Measurements from ENCODE around the gene SLC5A5.
"Not testable (repeated sequence)": the region's sequence is repeated elsewhere in the genome, so short reads cannot be mapped to it uniquely, and the experiment has no call there.

The SLC5A5 gene

DNA sequence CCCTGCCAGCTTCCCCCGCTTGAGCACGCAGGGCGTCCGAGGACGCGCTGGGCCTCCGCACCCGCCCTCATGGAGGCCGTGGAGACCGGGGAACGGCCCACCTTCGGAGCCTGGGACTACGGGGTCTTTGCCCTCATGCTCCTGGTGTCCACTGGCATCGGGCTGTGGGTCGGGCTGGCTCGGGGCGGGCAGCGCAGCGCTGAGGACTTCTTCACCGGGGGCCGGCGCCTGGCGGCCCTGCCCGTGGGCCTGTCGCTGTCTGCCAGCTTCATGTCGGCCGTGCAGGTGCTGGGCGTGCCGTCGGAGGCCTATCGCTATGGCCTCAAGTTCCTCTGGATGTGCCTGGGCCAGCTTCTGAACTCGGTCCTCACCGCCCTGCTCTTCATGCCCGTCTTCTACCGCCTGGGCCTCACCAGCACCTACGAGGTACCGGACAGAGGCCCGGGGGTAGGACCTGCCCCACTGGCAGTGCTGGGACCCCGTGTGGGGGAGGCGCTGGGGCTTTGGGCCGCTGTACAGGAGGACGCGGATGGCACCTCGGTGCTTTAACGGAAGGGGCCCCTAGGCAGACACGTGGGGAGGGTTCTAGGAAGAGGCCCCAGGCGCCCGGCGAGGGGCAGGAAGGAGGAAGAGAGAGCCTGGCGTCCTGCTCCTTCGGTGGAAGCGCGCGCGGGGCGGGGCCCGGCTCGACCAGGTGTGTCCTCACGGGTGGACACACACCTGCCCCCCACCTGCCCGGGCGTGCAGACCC lies 681 bp downstream of the SLC5A5 start:
- peak; percentile 71 to 75 for DNase-seq

DNA sequence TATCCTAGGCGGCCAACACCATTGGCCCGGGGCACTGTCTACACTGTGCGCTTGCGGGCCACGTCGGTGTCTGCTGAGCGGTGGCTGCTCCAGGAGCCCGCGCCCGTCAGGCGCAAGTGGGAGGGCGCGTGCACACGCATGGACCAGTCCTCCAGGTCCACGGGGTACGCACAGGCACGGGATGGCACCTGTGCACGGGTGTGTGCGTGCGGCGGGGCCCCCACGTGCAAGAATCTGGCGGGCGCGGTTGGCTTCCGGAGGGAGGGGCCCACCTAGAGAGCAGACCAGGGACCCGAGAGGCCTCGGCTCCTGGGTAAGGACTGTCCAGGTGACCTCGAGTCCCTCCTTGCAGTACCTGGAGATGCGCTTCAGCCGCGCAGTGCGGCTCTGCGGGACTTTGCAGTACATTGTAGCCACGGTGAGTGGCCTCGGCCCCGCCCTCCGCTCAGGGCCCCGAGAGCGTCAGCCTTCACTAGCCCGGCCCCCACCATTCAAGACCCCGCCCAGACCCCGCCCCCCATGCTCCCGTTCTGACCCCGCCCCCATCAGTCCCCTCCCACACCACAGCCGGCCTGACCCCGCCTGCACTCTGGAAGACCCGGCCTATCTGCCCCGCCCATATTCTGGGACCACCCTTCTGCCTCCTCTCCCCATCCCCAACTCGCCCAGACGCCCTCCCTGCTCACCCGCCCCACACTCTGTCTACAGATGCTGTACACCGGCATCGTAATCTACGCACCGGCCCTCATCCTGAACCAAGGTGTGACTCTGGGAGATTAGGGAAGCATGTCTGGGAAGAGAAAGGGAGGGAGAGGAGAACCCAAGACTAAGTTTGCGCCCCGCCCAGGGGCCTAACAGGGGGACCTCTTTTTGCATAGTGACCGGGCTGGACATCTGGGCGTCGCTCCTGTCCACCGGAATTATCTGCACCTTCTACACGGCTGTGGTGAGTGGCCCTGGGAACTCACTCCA lies 2.3 kb downstream of the SLC5A5 start:
- peak; percentile 76 to 77 for DNase-seq

DNA sequence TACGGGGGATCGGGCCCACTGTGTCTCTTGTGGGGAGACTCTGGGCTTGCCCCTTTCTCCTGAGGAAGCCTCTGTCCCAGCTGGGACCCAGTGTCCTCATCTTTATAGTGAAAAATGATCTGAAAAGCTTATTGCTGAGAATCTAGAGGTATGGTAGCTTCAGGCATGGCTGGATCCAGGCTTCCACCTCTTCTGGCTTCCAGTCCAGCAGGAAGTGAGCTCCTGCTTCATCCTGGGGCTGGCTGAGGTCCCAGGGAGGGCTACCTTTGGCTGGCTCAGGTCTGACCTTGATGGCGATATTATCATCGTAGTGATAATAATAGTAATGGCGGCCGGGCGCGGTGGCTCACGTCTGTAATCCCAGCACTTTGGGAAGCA lies 3.0 kb downstream of the SLC5A5 start:
- no peak for DNase-seq

DNA sequence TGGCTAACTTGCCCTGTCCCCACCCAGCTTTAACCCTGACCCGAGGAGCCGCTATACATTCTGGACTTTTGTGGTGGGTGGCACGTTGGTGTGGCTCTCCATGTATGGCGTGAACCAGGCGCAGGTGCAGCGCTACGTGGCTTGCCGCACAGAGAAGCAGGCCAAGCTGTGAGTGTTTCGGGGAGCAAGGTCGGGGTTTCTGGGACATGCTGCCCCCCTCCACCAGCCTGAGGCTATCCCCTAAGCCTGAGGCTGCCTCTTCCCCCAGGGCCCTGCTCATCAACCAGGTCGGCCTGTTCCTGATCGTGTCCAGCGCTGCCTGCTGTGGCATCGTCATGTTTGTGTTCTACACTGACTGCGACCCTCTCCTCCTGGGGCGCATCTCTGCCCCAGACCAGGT lies 6.0 kb downstream of the SLC5A5 start:
- no peak for DNase-seq

DNA sequence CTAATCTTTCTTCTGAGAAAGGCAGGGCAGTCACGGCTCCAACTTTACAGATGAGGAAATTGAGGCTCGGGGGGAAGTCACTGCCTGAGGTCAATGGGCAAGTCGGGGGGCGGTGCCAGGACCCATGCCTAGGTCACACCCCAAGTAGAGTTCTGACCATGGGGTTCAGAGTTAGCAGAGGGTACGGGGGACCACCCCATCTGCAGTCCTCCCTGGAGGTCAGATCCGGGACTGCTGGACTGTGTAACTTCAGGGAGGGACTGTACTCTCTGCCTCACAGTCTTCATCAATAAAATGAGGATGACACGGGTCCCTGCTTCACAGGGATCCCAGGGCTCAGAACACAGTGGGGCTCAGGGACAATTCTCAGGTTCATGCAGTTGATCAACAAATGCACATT lies 7.7 kb downstream of the SLC5A5 start:
- no peak for DNase-seq

DNA sequence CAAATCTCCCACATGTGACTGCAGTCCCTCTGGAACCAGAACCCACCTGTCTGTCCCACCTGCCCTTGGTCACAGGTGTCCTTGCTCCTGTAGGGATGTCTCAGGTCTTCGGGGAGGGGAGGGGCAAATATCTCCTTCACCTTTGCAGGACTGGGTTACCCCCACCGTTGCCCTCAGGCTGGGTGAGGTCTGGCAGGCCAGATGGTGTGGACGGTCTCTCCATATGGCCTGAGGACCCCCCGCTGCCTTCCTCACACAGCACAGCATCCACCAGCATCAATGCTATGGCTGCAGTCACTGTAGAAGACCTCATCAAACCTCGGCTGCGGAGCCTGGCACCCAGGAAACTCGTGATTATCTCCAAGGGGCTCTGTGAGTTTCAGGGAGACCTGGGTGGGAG lies 10.0 kb downstream of the SLC5A5 start:
- no peak for DNase-seq

DNA sequence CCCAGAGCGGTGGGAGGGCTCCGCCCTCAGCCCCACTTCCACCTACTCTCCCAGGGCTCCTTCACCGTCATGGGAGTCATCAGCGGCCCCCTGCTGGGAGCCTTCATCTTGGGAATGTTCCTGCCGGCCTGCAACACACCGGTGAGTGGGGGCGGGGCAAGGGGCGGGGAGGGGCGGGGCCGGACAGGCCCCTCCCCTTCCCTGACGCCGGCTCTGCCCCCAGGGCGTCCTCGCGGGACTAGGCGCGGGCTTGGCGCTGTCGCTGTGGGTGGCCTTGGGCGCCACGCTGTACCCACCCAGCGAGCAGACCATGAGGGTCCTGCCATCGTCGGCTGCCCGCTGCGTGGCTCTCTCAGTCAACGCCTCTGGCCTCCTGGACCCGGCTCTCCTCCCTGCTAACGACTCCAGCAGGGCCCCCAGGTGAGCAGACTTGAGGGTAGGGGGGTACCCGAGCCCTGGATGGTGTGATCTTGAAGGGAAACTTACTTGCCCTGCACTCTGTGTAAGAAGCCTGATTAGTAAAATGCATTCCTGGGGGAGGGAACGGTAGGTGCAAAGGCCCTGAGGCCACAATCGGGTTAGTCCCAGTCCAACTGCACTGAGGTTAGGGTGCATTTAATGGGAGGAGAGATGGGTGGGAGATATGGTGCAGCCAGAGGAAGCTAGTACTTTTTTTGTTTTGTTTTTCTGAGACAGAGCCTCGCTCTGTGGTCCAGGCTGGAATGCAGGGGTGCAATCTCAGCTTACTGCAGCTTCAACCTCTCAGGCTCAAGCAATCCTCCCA lies 12.1 kb downstream of the SLC5A5 start:
- DNase-seq = no peak

DNA sequence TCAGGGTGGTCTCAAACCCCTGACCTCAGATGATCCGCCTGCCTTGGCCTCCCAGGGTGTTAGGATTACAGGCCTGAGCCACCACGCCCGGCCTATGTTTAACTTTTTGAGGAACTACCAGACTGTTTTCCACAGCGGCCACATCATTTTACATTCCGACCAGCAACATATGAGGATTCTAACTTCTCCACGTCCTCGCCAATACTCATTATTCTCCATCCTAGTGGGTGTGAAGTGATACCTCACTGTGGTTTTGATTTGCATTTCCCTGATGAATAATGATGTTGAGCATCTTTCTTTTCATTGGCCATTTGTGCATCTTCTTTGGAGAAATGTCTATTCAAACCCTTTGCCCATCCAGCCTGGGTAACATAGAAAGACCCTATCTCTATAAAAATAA lies 14.8 kb downstream of the SLC5A5 start:
- DNase-seq = no peak

DNA sequence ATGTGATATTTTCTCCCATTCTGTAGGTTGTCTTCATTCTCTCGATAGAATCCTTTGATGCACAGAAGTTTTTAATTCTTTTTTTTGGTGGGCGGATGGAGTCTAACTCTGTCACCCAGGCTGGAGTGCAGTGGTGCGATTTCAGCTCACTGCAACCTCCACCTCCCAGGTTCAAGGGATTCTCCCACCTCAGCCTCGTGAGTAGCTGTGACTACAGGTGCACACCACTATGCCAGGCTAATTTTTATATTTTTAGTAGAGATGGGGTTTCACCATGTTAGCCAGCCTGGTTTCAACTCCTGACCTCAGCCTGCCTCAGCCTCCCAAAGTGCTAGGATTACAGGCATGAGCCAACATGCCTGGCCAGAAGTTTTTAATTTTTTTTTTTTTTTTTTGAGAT lies 15.5 kb downstream of the SLC5A5 start:
- not testable (repeated sequence) for DNase-seq

DNA sequence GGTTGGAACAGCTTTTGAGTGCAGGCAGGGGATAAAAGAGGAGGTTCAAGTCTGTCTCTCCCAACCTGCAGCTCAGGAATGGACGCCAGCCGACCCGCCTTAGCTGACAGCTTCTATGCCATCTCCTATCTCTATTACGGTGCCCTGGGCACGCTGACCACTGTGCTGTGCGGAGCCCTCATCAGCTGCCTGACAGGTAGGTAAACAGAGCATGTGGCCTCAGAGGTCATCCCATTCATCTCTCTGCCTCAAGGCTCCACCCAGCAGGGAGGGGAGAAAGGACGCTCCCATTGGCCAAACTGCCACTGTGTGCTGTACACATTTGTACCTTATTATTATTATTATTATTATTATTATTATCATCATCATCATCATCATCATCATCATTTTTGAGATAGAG lies 16.5 kb downstream of the SLC5A5 start:
- DNase-seq = no peak

DNA sequence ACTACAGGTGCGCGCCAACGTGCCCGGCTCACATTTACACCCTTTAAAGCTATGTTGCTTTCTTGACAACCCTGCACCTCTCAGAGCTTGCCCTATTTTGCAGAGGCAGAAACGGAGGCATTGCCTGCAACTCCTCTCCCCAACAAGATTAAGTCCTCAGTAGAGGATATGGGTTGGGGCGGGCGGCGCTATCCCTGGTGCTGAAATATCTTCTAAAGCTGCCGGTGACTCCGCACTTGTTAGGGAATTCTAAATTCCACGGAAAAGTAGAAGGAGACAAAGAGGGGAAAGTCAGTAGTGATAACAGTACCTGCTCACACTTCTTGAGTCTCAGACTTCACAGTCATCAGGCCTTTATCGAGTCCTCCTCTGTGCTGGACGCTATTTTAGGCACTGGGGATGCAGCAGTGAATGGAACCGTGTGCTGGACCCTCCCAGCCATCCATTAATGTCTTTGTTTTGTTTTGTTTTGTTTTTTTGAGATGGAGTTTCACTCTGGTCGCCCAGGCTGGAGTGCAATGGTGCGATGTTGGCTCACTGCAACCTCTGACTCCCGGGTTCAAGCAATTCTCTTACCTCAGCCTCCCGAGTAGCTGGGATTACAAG lies 18.0 kb downstream of the SLC5A5 start:
- DNase-seq = peak in 1 of 2 experiments; percentile 16

DNA sequence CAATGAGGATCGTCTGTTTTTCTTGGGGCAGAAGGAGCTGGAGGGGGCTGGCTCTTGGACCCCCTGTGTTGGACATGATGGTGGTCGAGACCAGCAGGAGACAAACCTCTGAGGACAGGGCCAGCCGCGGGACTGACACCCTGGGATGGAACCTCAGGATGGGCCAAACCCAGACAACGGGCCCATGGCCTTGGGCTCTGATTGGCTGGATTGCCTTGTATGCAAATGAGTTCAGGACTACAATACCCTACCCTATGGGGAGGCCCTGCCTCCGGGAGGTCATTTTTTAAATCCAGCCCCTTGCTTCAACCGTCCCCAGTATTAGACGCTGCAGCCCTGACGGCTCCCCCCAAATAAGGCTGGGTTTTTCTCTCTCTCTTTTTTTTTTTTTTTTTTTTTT lies 22.0 kb downstream of the SLC5A5 start:
- DNase-seq = no peak

DNA sequence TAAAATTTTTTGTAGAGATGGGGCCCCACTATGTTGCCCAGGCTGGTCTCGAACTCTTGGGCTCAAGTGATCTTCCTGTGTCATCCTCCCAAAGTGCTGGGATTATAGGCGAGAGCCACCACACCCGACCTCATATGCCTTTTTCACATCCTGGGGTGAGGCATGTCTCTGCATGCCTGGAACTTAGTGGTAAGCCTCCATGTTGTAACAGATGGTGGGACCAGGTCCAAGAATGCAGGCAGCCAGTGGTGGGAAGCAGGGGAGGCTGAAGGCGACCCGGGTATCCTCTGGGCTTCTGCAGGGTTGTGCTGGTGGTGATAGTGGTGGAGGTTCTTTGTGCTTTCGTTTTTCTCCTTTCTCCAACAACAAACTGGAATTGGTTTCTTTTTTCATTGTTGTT lies 31.0 kb downstream of the SLC5A5 start:
- DNase-seq = no peak

DNA sequence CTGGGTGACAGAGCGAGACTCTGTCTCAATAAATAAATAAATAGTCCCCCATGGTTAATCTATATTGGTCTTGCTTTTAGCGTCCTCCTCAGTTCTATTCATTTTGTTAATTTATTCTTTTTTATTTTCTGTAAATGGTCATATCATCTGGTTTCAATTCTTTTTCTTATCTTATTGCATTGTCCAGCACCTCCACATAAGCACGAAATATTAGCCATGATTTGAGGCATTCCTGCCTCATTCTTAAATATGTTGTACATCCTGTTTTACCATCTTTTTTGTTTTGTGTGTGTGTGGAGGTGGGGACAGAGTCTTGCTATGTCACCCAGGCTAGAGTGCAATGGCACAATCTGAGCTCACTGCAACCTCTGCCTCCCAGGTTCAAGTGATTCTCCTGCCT lies 36.5 kb downstream of the SLC5A5 start:
- no peak for DNase-seq

DNA sequence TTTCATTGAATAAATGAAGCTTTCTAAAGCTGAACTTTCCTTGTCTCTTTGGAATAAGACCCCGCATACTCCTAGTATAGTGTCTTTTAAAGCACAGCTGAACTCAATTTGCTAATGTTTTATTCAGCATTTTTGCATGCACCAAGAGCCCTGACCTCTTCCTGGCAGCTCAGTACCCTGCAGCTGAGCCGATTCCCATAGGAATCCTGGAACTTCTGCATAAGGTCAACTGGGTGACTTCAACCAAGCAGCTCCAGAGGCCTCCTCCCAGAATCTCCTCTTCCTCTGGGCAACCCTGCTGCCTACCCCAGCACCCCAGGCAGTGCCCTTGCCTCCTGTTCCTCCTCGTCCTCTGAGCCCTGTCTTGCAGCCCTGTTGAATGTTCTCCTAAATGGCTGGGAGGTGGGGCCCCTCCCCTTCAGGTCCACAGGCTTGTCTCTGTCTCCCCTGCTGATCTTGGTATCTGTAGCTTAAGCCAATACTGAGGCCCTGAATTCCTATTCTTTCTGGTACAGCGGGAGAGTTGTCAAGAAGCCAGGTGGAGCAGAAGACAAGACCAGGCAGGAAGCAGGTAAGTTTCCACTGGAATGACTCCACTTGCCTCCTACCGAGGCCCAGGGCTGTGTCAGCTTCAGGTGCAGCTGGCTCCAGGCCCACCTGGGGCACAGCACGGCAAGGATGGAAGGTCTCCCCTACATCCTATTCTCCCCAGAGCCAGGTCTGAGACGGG lies 37.4 kb downstream of the SLC5A5 start:
- DNase-seq = no peak

DNA sequence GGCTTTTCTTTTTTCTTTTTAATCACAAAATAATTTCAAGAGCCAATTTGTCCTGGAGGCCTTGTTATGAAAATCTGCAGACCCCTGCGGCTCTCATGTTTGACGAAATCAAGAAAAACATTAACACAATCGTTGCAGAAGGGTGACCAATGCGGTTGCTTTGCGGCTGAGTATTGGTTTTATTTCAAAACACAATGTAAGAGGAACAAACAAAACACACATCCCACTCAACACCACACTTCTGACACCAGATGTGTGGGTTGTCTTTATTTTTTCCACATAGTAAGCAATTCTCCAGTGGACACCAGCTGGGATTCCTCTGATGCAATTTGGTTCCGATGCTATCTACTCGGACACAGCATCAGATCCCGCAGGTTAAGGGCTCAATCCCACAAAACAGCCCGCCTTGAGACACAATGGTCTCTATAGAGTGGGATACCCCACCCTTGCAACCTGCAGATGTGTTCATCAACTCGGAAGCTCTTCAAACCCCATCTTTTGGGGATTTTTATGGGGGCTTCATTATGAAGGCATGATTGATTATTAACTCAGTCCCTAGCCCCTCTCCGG lies 39.1 kb downstream of the SLC5A5 start:
- DNase-seq = no peak

DNA sequence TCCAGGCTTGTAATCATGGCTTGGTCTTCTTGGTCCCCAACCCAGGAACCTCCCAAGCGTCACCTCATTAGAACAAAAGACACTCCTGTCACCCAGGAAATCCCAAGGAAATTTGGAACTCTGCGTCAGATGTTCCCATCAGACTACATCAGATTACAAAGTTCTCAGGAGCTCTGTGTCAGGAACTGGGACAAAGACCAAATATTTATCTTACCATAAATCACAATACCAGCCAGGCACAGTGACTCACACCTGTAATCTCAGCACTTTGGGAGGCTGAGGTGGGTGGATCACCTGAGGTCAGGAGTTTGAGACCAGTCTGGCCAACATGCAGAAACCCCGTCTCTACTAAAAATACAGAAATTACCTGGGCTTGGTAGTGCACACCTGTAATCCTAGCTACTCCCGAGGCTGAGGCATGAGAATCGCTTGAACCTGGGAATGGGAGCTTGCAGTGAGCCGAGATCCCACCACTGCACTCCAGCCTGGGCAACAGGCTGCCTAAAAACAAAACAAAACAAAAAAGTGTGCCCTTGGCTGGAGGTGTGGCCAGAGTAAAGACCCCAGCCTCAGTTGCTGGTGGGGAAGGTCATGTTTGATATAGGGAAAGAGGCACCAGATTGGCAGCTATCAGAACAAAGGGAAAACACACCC lies 44.3 kb downstream of the SLC5A5 start:
- no peak for DNase-seq

DNA sequence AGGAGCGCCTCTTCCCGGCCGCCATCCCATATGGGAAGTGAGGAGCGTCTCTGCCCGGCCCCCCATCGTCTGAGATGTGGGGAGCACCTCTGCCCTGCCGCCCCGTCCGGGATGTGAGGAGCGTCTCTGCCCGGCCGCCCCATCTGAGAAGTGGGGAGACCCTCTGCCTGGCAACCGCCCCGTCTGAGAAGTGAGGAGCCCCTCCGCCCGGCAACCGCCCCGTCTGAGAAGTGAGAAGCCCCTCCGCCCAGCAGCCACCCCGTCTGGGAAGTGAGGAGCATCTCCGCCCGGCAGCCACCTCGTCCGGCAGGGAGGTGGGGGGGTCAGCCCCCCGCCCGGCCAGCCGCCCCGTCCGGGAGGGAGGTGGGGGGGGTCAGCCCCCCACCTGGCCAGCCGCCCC lies 46.4 kb downstream of the SLC5A5 start:
- not testable (repeated sequence) for DNase-seq

DNA sequence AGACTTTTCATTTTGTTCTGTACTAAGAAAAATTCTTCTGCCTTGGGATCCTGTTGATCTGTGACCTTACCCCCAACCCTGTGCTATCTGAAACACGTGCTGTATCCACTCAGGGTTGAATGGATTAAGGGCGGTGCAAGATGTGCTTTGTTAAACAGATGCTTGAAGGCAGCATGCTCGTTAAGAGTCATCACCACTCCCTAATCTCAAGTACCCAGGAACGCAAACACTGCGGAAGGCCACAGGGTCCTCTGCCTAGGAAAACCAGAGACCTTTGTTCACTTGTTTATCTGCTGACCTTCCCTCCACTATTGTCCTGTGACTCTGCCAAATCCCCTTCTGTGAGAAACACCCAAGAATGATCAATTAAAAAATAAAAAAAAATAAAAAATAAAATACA lies 47.4 kb downstream of the SLC5A5 start:
- not testable (repeated sequence) for DNase-seq

DNA sequence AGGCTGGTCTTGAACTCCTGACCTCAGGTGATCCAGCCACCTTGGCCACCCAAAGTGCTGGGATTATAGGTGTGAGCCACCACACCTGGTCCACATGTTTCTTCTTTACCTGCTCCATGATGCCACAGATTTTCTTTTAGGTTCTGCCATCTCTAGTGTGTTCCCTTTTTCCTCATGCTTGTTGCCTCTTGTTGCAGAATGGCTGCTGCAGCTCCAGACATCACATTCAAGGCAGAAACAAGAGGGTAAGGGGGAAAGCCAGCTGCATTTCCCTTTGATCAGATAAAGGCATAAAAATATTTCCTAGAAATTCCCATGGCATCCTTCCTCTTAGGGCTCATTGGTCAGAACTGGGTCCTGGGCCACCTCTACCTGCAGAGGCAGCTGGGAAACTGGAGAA lies 48.8 kb downstream of the SLC5A5 start:
- no peak for DNase-seq

DNA sequence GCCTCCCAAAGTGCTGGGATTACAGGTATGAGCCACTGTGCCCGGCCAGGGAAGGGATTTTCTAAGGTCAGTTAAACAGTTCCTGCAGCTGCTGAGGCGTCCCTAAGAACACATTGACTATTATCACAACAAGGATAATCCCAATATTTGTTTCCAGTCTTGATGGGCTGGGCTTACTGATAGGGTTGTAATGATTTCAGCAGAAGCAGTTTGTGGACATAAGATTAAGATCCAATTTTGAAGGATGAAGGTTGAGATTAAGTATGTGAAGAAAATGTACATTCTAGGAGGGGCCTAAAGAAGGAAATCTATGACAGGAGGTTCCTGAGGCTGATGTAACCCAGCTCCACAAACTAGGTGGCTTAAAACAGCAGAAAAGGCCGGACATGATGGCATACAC lies 50.4 kb downstream of the SLC5A5 start:
- DNase-seq = no peak
